Activated T-helper 9 cell treated with anti-CD3 and anti-CD28 coated beads, Interleukin-2, amount 50 U/mL, for 16 hours (primary cell): ENCODE data around the gene RHBDL1.

ENCODE experiments used
- DNase-seq: peaks from one replicate; pipeline ENCODE4 v3.0.0-alpha.2; 2020; ENCODE audit warnings: low read depth

RHBDL1 gene

GRCh38 chr16:674968-675883 lies at the start of gene RHBDL1:
RHBDL1 (plus strand) TSS chr16:675671; CDS start chr16:675791, 120 bp downstream.
- no peak for DNase-seq

GRCh38 chr16:625977-626765 lies 49.3 kb upstream of the RHBDL1 start:
- no peak for DNase-seq

- no peak for DNase-seq
These were observed 48.6 kb upstream of the RHBDL1 start for GRCh38 chr16:626787-627453.

GRCh38 chr16:627454-628239 lies 47.8 kb upstream of the RHBDL1 start:
- DNase-seq: no peak

- DNase-seq: no peak
These were observed 47.0 kb upstream of the RHBDL1 start for GRCh38 chr16:628321-629061.

DNA sequence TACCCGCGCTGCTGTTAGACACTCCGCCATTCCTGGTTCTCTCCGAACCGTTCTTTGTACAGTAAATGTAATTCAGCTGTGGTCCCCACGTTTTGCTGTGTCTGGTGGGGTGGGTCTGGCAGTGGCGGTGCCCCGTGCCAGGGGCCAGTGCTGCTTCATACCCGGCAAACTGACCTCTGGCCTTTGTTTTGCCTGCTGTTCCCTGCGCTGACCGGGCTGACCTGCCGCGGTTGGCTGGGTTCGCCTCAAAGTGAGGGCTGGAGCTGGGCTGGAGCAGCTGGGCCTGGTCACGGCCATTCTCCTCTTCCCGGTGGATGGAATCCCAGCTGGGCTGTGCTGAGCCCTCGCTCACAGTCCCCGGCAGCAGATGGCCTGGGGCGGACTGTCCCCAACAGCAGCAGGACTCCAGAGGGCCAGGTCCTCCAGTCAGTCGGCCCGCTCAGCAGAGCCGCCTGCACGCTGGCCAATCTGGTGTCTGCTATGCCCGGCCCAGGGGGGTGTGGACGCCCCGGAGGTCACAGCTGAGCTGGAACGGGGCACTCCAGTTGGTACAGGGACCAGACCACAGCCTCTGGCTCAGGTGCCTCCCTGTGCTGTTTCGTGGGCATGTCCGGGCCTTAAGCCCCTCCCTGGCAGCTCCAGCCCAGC lies 46.2 kb upstream of the RHBDL1 start:
- no peak for DNase-seq

DNA sequence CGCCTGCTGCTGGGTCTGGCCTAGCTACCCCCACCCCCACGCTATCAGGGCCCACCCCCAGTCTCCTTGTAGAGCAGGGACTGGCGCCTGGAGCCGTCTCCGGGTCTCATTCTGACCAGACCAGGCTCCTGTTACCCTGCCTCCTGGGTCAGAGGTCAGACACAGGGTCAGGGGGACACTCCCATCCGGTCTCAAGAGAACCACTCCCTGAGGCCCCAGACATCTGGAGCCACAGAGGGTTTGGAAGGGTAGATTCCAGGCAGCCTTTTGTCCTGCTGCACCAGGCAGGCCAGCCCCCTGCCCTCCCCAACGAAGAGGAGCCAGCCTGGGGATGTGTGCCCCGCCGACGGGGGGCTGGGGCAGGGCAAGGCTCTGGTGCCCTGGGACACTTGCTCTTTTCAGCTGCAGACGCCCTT lies 45.6 kb upstream of the RHBDL1 start:
- no peak for DNase-seq

DNA sequence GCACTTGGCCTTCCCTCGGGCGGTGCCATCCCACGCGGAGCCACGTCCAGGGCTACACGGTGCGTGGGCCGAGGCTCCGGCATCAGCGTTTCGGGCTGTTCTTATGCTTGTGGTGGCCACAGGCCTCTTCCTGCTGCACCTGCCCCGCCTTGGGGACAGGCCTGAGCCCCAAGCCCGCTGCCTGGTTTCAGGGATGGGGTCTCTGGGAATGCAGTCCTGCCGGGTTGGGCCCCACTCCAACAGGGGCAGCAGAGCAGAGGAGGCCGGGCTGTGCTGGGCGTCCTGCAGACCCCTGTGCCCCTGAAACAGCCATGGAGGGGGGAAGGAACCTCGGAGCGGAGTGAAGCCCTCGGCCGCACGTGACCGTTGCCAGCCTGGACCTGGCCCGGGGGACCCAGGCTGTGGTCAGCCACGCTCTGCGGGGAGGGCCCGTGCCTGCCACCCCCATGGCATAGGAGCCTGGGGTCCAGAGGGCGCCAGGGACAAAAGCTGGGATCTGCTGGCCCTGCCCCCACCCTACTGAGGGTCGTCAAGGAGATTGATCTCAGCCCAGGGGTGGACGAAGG lies 45.1 kb upstream of the RHBDL1 start:
- DNase-seq: no peak

GRCh38 chr16:630815-631405 lies 44.6 kb upstream of the RHBDL1 start, which contains the start of gene WFIKKN1:
WFIKKN1 (plus strand) TSS chr16:630985; CDS start chr16:631254, 269 bp downstream.
- no peak for DNase-seq

- no peak for DNase-seq
These were observed 43.6 kb upstream of the RHBDL1 start for GRCh38 chr16:631808-632358.

DNA sequence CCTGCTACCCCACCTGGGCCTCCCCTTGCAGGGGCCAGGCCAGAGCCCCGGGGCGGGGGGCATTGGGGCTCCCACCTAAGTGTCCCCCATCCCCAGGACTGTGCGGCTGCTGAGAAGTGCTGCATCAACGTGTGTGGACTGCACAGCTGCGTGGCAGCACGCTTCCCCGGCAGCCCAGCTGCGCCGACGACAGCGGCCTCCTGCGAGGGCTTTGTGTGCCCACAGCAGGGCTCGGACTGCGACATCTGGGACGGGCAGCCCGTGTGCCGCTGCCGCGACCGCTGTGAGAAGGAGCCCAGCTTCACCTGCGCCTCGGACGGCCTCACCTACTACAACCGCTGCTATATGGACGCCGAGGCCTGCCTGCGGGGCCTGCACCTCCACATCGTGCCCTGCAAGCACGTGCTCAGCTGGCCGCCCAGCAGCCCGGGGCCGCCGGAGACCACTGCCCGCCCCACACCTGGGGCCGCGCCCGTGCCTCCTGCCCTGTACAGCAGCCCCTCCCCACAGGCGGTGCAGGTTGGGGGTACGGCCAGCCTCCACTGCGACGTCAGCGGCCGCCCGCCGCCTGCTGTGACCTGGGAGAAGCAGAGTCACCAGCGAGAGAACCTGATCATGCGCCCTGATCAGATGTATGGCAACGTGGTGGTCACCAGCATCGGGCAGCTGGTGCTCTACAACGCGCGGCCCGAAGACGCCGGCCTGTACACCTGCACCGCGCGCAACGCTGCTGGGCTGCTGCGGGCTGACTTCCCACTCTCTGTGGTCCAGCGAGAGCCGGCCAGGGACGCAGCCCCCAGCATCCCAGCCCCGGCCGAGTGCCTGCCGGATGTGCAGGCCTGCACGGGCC lies 42.8 kb upstream of the RHBDL1 start:
- no peak for DNase-seq

DNA sequence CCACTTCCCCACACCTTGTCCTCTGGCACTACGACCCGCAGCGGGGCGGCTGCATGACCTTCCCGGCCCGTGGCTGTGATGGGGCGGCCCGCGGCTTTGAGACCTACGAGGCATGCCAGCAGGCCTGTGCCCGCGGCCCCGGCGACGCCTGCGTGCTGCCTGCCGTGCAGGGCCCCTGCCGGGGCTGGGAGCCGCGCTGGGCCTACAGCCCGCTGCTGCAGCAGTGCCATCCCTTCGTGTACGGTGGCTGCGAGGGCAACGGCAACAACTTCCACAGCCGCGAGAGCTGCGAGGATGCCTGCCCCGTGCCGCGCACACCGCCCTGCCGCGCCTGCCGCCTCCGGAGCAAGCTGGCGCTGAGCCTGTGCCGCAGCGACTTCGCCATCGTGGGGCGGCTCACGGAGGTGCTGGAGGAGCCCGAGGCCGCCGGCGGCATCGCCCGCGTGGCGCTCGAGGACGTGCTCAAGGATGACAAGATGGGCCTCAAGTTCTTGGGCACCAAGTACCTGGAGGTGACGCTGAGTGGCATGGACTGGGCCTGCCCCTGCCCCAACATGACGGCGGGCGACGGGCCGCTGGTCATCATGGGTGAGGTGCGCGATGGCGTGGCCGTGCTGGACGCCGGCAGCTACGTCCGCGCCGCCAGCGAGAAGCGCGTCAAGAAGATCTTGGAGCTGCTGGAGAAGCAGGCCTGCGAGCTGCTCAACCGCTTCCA lies 42.0 kb upstream of the RHBDL1 start:
- DNase-seq: no peak

DNA sequence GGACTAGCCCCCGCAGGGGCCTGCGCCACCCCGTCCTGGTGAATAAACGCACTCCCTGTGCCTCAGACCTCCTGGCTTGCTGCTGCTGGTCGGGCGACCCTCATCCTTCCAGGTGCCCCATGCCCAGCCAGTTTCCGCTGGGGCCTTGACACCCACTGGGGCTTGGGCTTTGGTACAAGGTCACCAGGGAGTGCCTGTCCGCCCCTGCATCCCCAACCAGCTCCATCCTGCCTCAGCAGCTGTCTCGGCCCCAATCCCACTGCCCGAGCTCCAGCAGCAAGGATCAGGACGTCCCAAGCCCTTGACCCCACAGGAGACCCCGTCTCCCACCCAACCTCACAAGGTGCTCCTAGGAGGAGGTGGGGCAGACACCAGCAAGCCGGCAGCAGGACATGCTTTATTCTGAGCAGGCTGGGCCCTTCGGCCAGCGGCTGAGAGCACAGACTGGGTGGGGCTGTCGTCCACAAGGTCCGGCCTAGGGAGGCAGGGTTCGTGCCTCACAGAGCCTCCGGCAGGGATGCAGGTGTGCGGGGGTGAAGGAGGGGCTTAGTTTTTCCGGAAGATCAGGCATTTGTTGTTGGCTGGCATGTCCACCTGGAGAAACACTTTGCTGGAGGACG lies 41.3 kb upstream of the RHBDL1 start:
- DNase-seq: no peak

DNA sequence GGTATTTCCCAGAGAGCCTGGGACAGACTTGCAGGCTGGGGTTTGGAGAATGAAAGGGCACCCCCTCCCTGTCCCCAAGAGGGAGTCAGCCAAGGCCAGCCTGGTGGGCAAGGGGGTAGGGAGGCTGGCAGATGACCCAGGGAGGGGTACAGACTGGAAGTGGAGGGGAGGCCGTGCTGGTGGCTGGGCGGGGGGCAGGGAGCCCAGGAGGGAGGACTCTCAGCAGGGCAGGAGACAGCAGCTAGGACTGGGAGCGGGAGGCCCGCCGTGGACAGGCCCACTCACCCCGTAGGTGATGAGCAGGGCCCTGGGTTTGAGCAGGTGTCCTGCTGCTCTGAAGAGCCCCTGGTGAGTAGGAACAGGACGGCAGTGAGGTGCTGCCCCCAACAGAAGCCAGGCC lies 40.5 kb upstream of the RHBDL1 start:
- DNase-seq: no peak

DNA sequence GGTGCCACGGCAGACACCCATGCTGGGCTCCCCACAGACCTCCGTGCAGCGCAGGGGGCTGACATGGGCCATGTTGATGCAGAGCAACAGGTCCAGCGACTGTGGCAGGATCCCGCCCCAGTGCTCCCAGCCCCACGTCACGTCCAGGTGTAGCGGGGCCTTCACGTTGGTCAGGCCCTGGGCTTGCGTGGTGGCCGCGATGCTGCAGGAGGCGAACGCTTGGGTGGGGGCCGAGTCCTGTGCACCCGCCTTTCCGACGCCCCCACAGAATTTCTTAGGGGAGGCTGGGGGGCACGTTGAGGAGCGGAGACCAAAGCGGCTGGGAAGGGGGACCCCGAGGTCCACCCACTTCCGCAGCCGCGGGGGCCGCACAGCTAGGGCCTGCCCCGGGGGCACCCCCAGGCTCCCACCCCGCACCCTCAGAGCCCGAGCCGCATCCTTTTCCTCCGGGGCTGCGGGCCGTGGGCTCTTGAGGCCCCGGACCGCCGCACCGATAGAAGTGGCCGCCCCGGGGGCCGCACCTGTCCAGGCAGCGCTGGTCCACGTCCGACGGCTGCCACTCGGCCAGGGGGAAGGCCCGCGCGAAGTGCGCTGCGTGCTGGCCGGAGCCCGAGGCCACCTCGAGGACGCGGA lies 39.8 kb upstream of the RHBDL1 start:
- DNase-seq: no peak

- peak; percentile 89 for DNase-seq
These were observed 39.0 kb upstream of the RHBDL1 start, which contains the start of gene METTL26 for GRCh38 chr16:636206-637080. METTL26 (minus strand) TSS chr16:636305; CDS start chr16:636290, 15 bp downstream.
